ENCODE results near the gene PDIA2. TPM values are rescaled to one million over a fixed set of nuclear protein-coding genes. Genes with fewer than 3 reads are reported as not detected.

The PDIA2 gene
- total RNA-seq, 1 experiment from 2014 or later, result not detected

- Histone ChIP-seq H3K9me2 (replicated peaks; ENCODE audit: low read length) (no peaks in the 10 kb centered on the region), H3K4me2 (ENCODE audit: low read length) (no peak overlapping the region), H4K20me1 (ENCODE audit: low read length) (no peaks in the 10 kb centered on the region), H3K79me2 (ENCODE audit: low read length) (no peaks in the 10 kb centered on the region), H3K4me1 (ENCODE audit: insufficient read depth, low read length) (no peaks in the 10 kb centered on the region), H3K4me3 (ENCODE audit: low read length) (no peak overlapping the region), H3F3A (ENCODE audit: low read length, unreplicated experiment) (no peaks in the 10 kb centered on the region), H2AFZ (ENCODE audit: low read length) (no peak overlapping the region), H3K36me3 (ENCODE audit: low read depth, low read length) (no peaks in the 10 kb centered on the region), H3K9ac (ENCODE audit: low read length) (no peak overlapping the region), H3K9me3 (ENCODE audit: low read length) (no peaks in the 10 kb centered on the region), H3K27me3 (ENCODE audit: low read length) (no peaks in the 10 kb centered on the region), H3K27ac (ENCODE audit: low read length) (no peak overlapping the region)
- ATAC-seq (peak; percentile 60), DNase-seq (peak; percentile 22)
- ChIA-PET CTCF (interaction anchor here (0.6 kb wide), 1 partner anchor 38 kb away, joined by 3 read pairs; no protein-coding TSS in a partner anchor), POLR2A (ENCODE audit: unreplicated experiment) (no interaction called here)
- BruUV-seq (replicated peaks), result no TSS peak
- TF ChIP-seq CTCF (conservative IDR thresholded peaks at IDR 0.05; ENCODE audit: low read depth, low read length), result no peak
- TF ChIP-seq EZH2phosphoT487 (IDR thresholded peaks at IDR 0.05; ENCODE audit: borderline replicate concordance, low read length), result no peak
- no peak for TF ChIP-seq EZH2 (IDR thresholded peaks at IDR 0.05; ENCODE audit: low read length, unreplicated experiment)
- intact Hi-C loops (cut with micrococcal nuclease), result no loop called here
These were observed 9.2 kb upstream of the PDIA2 start for GRCh38 chr16:273547-274421.

GRCh38 chr16:275041-275641 lies 7.8 kb upstream of the PDIA2 start:
- Histone ChIP-seq H3K4me1 (ENCODE audit: insufficient read depth, low read length) (no peaks in the 10 kb centered on the region), H2AFZ (ENCODE audit: low read length) (peak overlapping the region; percentile 55; the same call in 1 of the 2 replicates), H3F3A (ENCODE audit: low read length, unreplicated experiment) (no peaks in the 10 kb centered on the region), H3K4me3 (ENCODE audit: low read length) (peak overlapping the region; percentile 52; the same call in 1 of the 2 replicates), H3K4me2 (ENCODE audit: low read length) (peak overlapping the region; percentile 81), H3K9me2 (replicated peaks; ENCODE audit: low read length) (no peaks in the 10 kb centered on the region), H3K9me3 (ENCODE audit: low read length) (no peaks in the 10 kb centered on the region), H3K27me3 (ENCODE audit: low read length) (no peaks in the 10 kb centered on the region), H3K27ac (ENCODE audit: low read length) (no peak overlapping the region), H4K20me1 (ENCODE audit: low read length) (no peaks in the 10 kb centered on the region), H3K79me2 (ENCODE audit: low read length) (no peaks in the 10 kb centered on the region), H3K9ac (ENCODE audit: low read length) (no peak overlapping the region), H3K36me3 (ENCODE audit: low read depth, low read length) (no peaks in the 10 kb centered on the region)
- no TSS peak for BruUV-seq (replicated peaks)
- intact Hi-C loops (cut with micrococcal nuclease), result no loop called here
- ATAC-seq (peak; percentile 42), DNase-seq (no peak)
- TF ChIP-seq EZH2 (IDR thresholded peaks at IDR 0.05; ENCODE audit: low read length, unreplicated experiment) (no peak), EZH2phosphoT487 (IDR thresholded peaks at IDR 0.05; ENCODE audit: borderline replicate concordance, low read length) (no peak), CTCF (conservative IDR thresholded peaks at IDR 0.05; ENCODE audit: low read depth, low read length) (no peak)
- CTCF ChIA-PET, result no interaction called here
- POLR2A ChIA-PET (ENCODE audit: unreplicated experiment), result no interaction called here

All from PC-3 (cell line).